SK-N-SH (cell line): ENCODE measurements around the gene CEACAM20.

ENCODE experiments used
- EP300 ChIP-seq, 2 experiments: IDR thresholded peaks; 2 replicates each; pipeline versions ENCODE4 v1.4.0 to v1.6.1; 2012; ENCODE audit warnings: borderline replicate concordance in 1 of 2, low read depth in 1 of 2, low read length in 1 of 2
- MXI1 ChIP-seq: IDR thresholded peaks from 2 replicates; pipeline ENCODE4 v1.6.1; 2012; ENCODE audit warnings: mild to moderate bottlenecking, low read depth, low read length, improper control_type of control experiment
- RAD21 ChIP-seq: IDR thresholded peaks from 2 replicates; pipeline ENCODE4 v1.6.1; 2012; ENCODE audit warnings: mild to moderate bottlenecking, low read length
- SMC3 ChIP-seq: IDR thresholded peaks from 2 replicates; pipeline ENCODE4 v1.6.1; 2012; ENCODE audit warnings: low read depth, low read length, improper control_type of control experiment
- TAF1 ChIP-seq: IDR thresholded peaks from 2 replicates; pipeline ENCODE4 v1.6.1; 2012; ENCODE audit warnings: low read depth, mild to moderate bottlenecking, low read length, moderate library complexity, borderline replicate concordance
- TEAD4 ChIP-seq: IDR thresholded peaks from 2 replicates; pipeline ENCODE4 v1.4.0; 2012; ENCODE audit warnings: mild to moderate bottlenecking, borderline replicate concordance; ENCODE audit not compliant: insufficient read depth
- YY1 ChIP-seq: IDR thresholded peaks from 2 replicates; pipeline ENCODE4 v1.4.0; 2012; ENCODE audit warnings: low read depth, mild to moderate bottlenecking
- TF ChIP-seq, protein P1 (sequence below): fragments of 200-600 bp; sonication (generic); IDR thresholded peaks from 2 replicates; pipeline ENCODE4 v1.6.1; 2017; ENCODE audit warnings: antibody characterized with exemption, mild to moderate bottlenecking, moderate library complexity
- TF ChIP-seq, protein P2 (sequence below): IDR thresholded peaks from 2 replicates; pipeline ENCODE4 v1.4.0; 2012; ENCODE audit warnings: low read depth
- TF ChIP-seq, protein P3 (sequence below): IDR thresholded peaks from 2 replicates; pipeline ENCODE4 v1.4.0; 2012; ENCODE audit warnings: low read depth, borderline replicate concordance

DNA sequence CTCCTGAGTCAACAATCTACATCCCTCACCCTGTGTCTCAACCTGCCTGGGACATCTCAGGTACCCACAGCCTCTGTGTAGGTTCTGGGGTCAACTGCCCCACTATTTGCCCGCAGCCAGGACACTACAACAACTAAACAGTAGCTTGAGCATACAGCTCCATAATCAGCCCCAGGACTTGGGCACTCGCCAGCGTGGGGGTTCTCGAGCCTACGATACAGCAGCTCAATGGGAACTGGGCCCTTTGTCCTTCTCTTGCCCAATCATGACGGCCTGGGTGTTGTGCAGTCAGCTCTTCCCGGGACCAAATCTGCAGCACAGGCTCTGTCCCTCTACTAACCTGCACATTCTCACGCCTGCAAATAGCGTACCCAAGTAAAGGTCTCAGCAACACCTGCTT, 30.5 kb downstream of the CEACAM20 start:
- TF ChIP-seq YY1 (no peak), EP300 (IDR thresholded peaks at IDR 0.05; ENCODE audit: borderline replicate concordance in 1 of 2, low read depth in 1 of 2, low read length in 1 of 2) (no peak), SMC3 (no peak), TAF1 (no peak), RAD21 (no peak), MXI1 (no peak), TEAD4 (no peak)
- TF ChIP-seq, protein P1, sequence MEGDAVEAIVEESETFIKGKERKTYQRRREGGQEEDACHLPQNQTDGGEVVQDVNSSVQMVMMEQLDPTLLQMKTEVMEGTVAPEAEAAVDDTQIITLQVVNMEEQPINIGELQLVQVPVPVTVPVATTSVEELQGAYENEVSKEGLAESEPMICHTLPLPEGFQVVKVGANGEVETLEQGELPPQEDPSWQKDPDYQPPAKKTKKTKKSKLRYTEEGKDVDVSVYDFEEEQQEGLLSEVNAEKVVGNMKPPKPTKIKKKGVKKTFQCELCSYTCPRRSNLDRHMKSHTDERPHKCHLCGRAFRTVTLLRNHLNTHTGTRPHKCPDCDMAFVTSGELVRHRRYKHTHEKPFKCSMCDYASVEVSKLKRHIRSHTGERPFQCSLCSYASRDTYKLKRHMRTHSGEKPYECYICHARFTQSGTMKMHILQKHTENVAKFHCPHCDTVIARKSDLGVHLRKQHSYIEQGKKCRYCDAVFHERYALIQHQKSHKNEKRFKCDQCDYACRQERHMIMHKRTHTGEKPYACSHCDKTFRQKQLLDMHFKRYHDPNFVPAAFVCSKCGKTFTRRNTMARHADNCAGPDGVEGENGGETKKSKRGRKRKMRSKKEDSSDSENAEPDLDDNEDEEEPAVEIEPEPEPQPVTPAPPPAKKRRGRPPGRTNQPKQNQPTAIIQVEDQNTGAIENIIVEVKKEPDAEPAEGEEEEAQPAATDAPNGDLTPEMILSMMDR: no peak
- TF ChIP-seq, protein P2, sequence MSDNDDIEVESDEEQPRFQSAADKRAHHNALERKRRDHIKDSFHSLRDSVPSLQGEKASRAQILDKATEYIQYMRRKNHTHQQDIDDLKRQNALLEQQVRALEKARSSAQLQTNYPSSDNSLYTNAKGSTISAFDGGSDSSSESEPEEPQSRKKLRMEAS: no peak
- TF ChIP-seq, protein P3, sequence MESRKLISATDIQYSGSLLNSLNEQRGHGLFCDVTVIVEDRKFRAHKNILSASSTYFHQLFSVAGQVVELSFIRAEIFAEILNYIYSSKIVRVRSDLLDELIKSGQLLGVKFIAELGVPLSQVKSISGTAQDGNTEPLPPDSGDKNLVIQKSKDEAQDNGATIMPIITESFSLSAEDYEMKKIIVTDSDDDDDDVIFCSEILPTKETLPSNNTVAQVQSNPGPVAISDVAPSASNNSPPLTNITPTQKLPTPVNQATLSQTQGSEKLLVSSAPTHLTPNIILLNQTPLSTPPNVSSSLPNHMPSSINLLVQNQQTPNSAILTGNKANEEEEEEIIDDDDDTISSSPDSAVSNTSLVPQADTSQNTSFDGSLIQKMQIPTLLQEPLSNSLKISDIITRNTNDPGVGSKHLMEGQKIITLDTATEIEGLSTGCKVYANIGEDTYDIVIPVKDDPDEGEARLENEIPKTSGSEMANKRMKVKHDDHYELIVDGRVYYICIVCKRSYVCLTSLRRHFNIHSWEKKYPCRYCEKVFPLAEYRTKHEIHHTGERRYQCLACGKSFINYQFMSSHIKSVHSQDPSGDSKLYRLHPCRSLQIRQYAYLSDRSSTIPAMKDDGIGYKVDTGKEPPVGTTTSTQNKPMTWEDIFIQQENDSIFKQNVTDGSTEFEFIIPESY: no peak
